HepG2 (cell line): ENCODE measurements around the gene FIZ1. TPM values are rescaled to one million over a fixed set of nuclear protein-coding genes. Genes with fewer than 3 reads are reported as not detected.

Source experiments
- AGO1 ChIP-seq: fragments of 200-400 bp; formaldehyde crosslinking; IDR thresholded peaks from 2 replicates; pipeline ENCODE4 v1.6.1; 2017; ENCODE audit warnings: mild to moderate bottlenecking, low read depth, low read length, moderate library complexity; ENCODE audit not compliant: poor library complexity, severe bottlenecking
- AHR ChIP-seq: IDR thresholded peaks from 2 replicates; pipeline ENCODE4 v1.6.1; 2018; ENCODE audit warnings: missing genetic modification reagents, missing compliant biosample characterization
- CC2D1A ChIP-seq: sonication (generic); formaldehyde crosslinking; IDR thresholded peaks from 2 replicates; pipeline ENCODE4 v1.8.1; 2023; ENCODE audit warnings: mild to moderate bottlenecking, missing genetic modification reagents
- CREB1 ChIP-seq, 2 experiments: fragments of 450-650 bp in 1 of 2; IDR thresholded peaks; 2 replicates each; pipeline ENCODE4 v1.6.1; 2016 to 2017; ENCODE audit warnings: control low read depth in 1 of 2, mild to moderate bottlenecking in 1 of 2, missing compliant biosample characterization in 1 of 2, missing genetic modification characterization in 1 of 2
- IRX3 ChIP-seq: sonication (generic); formaldehyde crosslinking; IDR thresholded peaks from 2 replicates; pipeline ENCODE4 v1.8.1; 2023; ENCODE audit warnings: mild to moderate bottlenecking, low read depth, missing genetic modification reagents, borderline replicate concordance
- MTERF4 ChIP-seq: sonication (generic); formaldehyde crosslinking; IDR thresholded peaks from 2 replicates; pipeline ENCODE4 v1.8.0; 2023; ENCODE audit warnings: mild to moderate bottlenecking, missing genetic modification reagents
- NFKBIZ ChIP-seq: IDR thresholded peaks from 2 replicates; pipeline ENCODE4 v1.6.1; 2018; ENCODE audit warnings: missing genetic modification reagents, missing compliant biosample characterization
- SOX5 ChIP-seq: IDR thresholded peaks from 2 replicates; pipeline ENCODE4 v1.6.1; 2016; ENCODE audit warnings: borderline replicate concordance
- TRIM22 ChIP-seq: fragments of 450-650 bp; IDR thresholded peaks from 2 replicates; pipeline ENCODE4 v1.6.1; 2017
- ZBTB39 ChIP-seq: sonication (generic); formaldehyde crosslinking; IDR thresholded peaks from 2 replicates; pipeline ENCODE4 v1.5.0; 2020; ENCODE audit warnings: missing genetic modification reagents
- ZBTB42 ChIP-seq: sonication (generic); formaldehyde crosslinking; IDR thresholded peaks from 2 replicates; pipeline ENCODE4 v1.5.0; 2020; ENCODE audit warnings: mild to moderate bottlenecking, missing genetic modification reagents
- ZBTB46 ChIP-seq: sonication (generic); formaldehyde crosslinking; IDR thresholded peaks from 2 replicates; pipeline ENCODE4 v1.4.0; 2020; ENCODE audit warnings: mild to moderate bottlenecking, missing genetic modification reagents, borderline replicate concordance
- ZBTB7B ChIP-seq: sonication (generic); formaldehyde crosslinking; IDR thresholded peaks from 2 replicates; pipeline ENCODE4 v1.4.0; 2020; ENCODE audit warnings: missing genetic modification reagents
- ZFP82 ChIP-seq: sonication (generic); formaldehyde crosslinking; IDR thresholded peaks from 2 replicates; pipeline ENCODE4 v1.5.1; 2020; ENCODE audit warnings: mild to moderate bottlenecking, missing genetic modification reagents, borderline replicate concordance
- ZNF101 ChIP-seq: sonication (generic); formaldehyde crosslinking; IDR thresholded peaks from 2 replicates; pipeline ENCODE4 v1.4.0; 2020; ENCODE audit warnings: mild to moderate bottlenecking, low read depth, missing genetic modification reagents, borderline replicate concordance
- ZNF225 ChIP-seq: sonication (generic); formaldehyde crosslinking; IDR thresholded peaks from 2 replicates; pipeline ENCODE4 v1.4.0; 2020; ENCODE audit warnings: mild to moderate bottlenecking, missing genetic modification reagents
- ZNF282 ChIP-seq: fragments of 450-650 bp; IDR thresholded peaks from 2 replicates; pipeline ENCODE4 v1.6.1; 2018; ENCODE audit not compliant: partially characterized antibody
- ZNF30 ChIP-seq: sonication (generic); formaldehyde crosslinking; IDR thresholded peaks from 2 replicates; pipeline ENCODE4 v1.5.0; 2020; ENCODE audit warnings: mild to moderate bottlenecking, missing genetic modification reagents
- polyA plus RNA-seq, 8 experiments: library from polyadenylated mRNA; depleted of rRNA in 3 of 8; stranded (reverse) in 7 of 8; unstranded in 1 of 8; fragments of >200 nt; fragmentation: Illumina TruSeq in 4 of 8; extraction: Trizol in 4 of 8; gene quantifications; 2 replicates each; pipeline versions ENCODE4 v1.2.1 to v1.2.3, GENCODE V29; 2011 to 2016; ENCODE audit warnings: low read depth in 4 of 8, missing spikeins in 1 of 8, mixed read lengths in 1 of 8; ENCODE audit not compliant: insufficient read depth in 1 of 8
- total RNA-seq, 5 experiments: library from RNA; depleted of rRNA; stranded (reverse); fragments of >200 nt; fragmentation: Illumina TruSeq; extraction: Trizol; gene quantifications; 2 replicates each; pipeline ENCODE4 v1.2.3, GENCODE V29; 2016; ENCODE audit warnings: low read depth in 1 of 5
- TF ChIP-seq, protein P1 (sequence below): sonication (generic); formaldehyde crosslinking; IDR thresholded peaks from 2 replicates; pipeline ENCODE4 v1.9.0; 2022; ENCODE audit warnings: low read depth, missing genetic modification reagents
- TF ChIP-seq, protein P2 (sequence below): sonication (generic); formaldehyde crosslinking; IDR thresholded peaks from 2 replicates; pipeline ENCODE4 v1.4.0; 2020; ENCODE audit warnings: missing genetic modification reagents
- TF ChIP-seq, protein P3 (sequence below): sonication (generic); formaldehyde crosslinking; IDR thresholded peaks from 2 replicates; pipeline ENCODE4 v1.5.1; 2020; ENCODE audit warnings: missing genetic modification reagents, mild to moderate bottlenecking, borderline replicate concordance

FIZ1 gene
- total and polyA plus RNA-seq, 2 of the 13 experiments (the other 11 are each of a cell fraction or from before 2014, with no cell fraction given) = 3.6 to 5.9 TPM

GRCh38 chr19:55580628-55581144 lies 18.6 kb downstream of the FIZ1 start, which contains the start of gene ZNF579 (continued):
- no peak for TF ChIP-seq ZBTB39 (CRISPR knock-in tag)
- no peak for TF ChIP-seq AHR (CRISPR knock-in tag)
- TF ChIP-seq, protein P1, sequence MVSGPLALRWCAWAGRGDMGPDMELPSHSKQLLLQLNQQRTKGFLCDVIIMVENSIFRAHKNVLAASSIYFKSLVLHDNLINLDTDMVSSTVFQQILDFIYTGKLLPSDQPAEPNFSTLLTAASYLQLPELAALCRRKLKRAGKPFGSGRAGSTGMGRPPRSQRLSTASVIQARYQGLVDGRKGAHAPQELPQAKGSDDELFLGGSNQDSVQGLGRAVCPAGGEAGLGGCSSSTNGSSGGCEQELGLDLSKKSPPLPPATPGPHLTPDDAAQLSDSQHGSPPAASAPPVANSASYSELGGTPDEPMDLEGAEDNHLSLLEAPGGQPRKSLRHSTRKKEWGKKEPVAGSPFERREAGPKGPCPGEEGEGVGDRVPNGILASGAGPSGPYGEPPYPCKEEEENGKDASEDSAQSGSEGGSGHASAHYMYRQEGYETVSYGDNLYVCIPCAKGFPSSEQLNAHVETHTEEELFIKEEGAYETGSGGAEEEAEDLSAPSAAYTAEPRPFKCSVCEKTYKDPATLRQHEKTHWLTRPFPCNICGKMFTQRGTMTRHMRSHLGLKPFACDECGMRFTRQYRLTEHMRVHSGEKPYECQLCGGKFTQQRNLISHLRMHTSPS (CRISPR knock-in tag) = no peak
- TF ChIP-seq ZNF30 (CRISPR knock-in tag) = no peak
- no peak for TF ChIP-seq CREB1 (IDR thresholded peaks at IDR 0.05)
- 0 out of 2 replicates have a peak, but pooled peaks have one; percentile 14 for TF ChIP-seq CREB1 (CRISPR knock-in tag; IDR thresholded peaks at IDR 0.05)
- TF ChIP-seq ZNF282 = no peak
- 0 out of 2 replicates have a peak, but pooled peaks have one; percentile 15 for TF ChIP-seq ZBTB7B (CRISPR knock-in tag)
- no peak for TF ChIP-seq ZBTB46 (CRISPR knock-in tag)
- TF ChIP-seq NFKBIZ = no peak
- TF ChIP-seq, protein P2, sequence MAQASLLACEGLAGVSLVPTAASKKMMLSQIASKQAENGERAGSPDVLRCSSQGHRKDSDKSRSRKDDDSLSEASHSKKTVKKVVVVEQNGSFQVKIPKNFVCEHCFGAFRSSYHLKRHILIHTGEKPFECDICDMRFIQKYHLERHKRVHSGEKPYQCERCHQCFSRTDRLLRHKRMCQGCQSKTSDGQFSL = peak; percentile 85; the same call in 1 of the 2 replicates
- no peak for TF ChIP-seq IRX3 (CRISPR knock-in tag)
- no peak for TF ChIP-seq ZNF101 (CRISPR knock-in tag)
- TF ChIP-seq ZFP82 (CRISPR knock-in tag) = no peak
- TF ChIP-seq ZBTB42 (CRISPR knock-in tag) = no peak
- TF ChIP-seq, protein P3, sequence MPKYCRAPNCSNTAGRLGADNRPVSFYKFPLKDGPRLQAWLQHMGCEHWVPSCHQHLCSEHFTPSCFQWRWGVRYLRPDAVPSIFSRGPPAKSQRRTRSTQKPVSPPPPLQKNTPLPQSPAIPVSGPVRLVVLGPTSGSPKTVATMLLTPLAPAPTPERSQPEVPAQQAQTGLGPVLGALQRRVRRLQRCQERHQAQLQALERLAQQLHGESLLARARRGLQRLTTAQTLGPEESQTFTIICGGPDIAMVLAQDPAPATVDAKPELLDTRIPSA = no peak
- TF ChIP-seq SOX5 (CRISPR knock-in tag) = peak; percentile 11; the same call in 1 of the 2 replicates
- TF ChIP-seq MTERF4 (CRISPR knock-in tag) = no peak
- TF ChIP-seq TRIM22 = no peak
- TF ChIP-seq ZNF225 (CRISPR knock-in tag) = no peak
- no peak for TF ChIP-seq CC2D1A (CRISPR knock-in tag)
- no peak for TF ChIP-seq AGO1
